Measurements from ENCODE around the gene AP4M1. TPM values are rescaled to one million over a fixed set of nuclear protein-coding genes. Genes with fewer than 3 reads are reported as not detected.

The AP4M1 gene
- total and polyA plus RNA-seq, 9 of the 15 experiments (the other 6 are each of a cell fraction or from before 2014, with no cell fraction given), result 1.3 to 30.9 (median 14.1) TPM

DNA sequence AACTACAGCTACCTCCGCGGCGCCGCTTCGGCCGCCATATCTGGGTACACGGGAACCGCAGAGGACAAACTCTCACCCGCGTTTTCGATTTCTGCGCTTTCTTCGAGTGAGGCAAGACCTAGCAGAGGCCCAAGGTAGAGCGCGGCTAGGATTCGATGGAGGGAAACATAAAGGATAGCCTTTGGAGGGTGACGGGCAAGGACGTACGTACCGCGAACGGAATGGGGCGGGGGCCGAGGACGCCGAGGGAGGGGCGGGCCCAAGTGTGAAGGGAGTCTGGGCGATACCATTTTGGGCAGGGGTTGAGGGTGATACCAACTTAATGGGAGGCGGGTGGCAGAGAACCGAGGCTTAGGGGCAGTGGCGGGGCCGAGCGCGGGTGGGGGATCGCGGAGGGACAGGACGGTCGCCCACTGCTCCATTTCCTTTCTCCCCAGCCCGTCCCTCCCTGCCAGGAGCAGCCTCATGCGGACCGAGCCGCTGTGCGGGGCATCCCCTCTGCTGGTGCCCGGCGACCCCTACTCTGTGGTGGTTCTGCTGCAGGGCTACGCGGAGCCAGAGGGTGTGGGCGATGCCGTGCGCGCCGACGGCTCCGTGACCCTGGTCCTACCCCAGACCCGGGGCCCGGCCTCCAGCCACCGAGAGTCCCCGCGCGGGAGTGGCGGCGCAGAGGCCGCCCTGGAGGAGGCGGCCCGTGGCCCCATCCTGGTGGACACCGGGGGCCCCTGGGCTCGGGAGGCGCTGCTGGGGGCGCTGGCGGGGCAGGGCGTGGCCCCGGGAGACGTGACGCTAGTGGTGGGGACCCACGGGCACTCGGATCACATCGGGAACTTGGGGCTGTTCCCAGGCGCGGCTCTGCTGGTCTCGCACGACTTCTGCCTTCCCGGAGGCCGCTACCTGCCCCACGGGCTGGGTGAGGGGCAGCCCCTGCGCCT, 25.8 kb downstream of the AP4M1 start, which contains the start of gene MBLAC1 (continued):
- TF ChIP-seq NELFE (IDR thresholded peaks at IDR 0.05; ENCODE audit: insufficient read depth, insufficient read length) (no peak), NEUROD1 (IDR thresholded peaks at IDR 0.05; ENCODE audit: borderline replicate concordance, low read depth, low read length, partially characterized antibody) (no peak), TCF7 (IDR thresholded peaks at IDR 0.05; ENCODE audit: borderline replicate concordance) (no peak), EHMT2 (IDR thresholded peaks at IDR 0.05) (no peak), FOXA1 (IDR thresholded peaks at IDR 0.05; ENCODE audit: borderline replicate concordance) (no peak), GTF2E2 (tag; IDR thresholded peaks at IDR 0.05) (0 out of 2 replicates have a peak, but pooled peaks have one; percentile 67), ZNF830 (CRISPR knock-in tag; IDR thresholded peaks at IDR 0.05) (no peak), TEAD2 (tag; IDR thresholded peaks at IDR 0.05) (no peak), ZNF431 (CRISPR knock-in tag; IDR thresholded peaks at IDR 0.05) (no peak), TBL1XR1 (IDR thresholded peaks at IDR 0.05; ENCODE audit: low read length in 2 of 2) (no peak), CHD4 (IDR thresholded peaks at IDR 0.05; ENCODE audit: insufficient read depth, insufficient replicate concordance, low read depth, low read length, poor library complexity, severe bottlenecking) (no peak), SIRT6 (IDR thresholded peaks at IDR 0.05; ENCODE audit: low read depth, low read length) (no peak), SRSF9 (IDR thresholded peaks at IDR 0.05; ENCODE audit: borderline replicate concordance, low read depth, low read length) (no peak), CBFA2T3 (IDR thresholded peaks at IDR 0.05) (no peak; the same call in 1 of the 2 replicates)
- TF ChIP-seq, protein P1, sequence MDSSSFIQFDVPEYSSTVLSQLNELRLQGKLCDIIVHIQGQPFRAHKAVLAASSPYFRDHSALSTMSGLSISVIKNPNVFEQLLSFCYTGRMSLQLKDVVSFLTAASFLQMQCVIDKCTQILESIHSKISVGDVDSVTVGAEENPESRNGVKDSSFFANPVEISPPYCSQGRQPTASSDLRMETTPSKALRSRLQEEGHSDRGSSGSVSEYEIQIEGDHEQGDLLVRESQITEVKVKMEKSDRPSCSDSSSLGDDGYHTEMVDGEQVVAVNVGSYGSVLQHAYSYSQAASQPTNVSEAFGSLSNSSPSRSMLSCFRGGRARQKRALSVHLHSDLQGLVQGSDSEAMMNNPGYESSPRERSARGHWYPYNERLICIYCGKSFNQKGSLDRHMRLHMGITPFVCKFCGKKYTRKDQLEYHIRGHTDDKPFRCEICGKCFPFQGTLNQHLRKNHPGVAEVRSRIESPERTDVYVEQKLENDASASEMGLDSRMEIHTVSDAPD (CRISPR knock-in tag; IDR thresholded peaks at IDR 0.05), result no peak
- TF ChIP-seq, protein P2, sequence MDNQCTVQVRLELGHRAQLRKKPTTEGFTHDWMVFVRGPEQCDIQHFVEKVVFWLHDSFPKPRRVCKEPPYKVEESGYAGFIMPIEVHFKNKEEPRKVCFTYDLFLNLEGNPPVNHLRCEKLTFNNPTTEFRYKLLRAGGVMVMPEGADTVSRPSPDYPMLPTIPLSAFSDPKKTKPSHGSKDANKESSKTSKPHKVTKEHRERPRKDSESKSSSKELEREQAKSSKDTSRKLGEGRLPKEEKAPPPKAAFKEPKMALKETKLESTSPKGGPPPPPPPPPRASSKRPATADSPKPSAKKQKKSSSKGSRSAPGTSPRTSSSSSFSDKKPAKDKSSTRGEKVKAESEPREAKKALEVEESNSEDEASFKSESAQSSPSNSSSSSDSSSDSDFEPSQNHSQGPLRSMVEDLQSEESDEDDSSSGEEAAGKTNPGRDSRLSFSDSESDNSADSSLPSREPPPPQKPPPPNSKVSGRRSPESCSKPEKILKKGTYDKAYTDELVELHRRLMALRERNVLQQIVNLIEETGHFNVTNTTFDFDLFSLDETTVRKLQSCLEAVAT (IDR thresholded peaks at IDR 0.05), result peak in 1 of 2 experiments; percentile 70; a peak in 2 of 4 replicates
- TF ChIP-seq, protein P3, sequence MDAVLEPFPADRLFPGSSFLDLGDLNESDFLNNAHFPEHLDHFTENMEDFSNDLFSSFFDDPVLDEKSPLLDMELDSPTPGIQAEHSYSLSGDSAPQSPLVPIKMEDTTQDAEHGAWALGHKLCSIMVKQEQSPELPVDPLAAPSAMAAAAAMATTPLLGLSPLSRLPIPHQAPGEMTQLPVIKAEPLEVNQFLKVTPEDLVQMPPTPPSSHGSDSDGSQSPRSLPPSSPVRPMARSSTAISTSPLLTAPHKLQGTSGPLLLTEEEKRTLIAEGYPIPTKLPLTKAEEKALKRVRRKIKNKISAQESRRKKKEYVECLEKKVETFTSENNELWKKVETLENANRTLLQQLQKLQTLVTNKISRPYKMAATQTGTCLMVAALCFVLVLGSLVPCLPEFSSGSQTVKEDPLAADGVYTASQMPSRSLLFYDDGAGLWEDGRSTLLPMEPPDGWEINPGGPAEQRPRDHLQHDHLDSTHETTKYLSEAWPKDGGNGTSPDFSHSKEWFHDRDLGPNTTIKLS (IDR thresholded peaks at IDR 0.05; ENCODE audit: borderline replicate concordance, low read depth), result 0 out of 2 replicates have a peak, but pooled peaks have one; percentile 11
- TF ChIP-seq, protein P4, sequence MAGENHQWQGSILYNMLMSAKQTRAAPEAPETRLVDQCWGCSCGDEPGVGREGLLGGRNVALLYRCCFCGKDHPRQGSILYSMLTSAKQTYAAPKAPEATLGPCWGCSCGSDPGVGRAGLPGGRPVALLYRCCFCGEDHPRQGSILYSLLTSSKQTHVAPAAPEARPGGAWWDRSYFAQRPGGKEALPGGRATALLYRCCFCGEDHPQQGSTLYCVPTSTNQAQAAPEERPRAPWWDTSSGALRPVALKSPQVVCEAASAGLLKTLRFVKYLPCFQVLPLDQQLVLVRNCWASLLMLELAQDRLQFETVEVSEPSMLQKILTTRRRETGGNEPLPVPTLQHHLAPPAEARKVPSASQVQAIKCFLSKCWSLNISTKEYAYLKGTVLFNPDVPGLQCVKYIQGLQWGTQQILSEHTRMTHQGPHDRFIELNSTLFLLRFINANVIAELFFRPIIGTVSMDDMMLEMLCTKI (IDR thresholded peaks at IDR 0.05; ENCODE audit: partially characterized antibody), result no peak
- TF ChIP-seq, protein P5, sequence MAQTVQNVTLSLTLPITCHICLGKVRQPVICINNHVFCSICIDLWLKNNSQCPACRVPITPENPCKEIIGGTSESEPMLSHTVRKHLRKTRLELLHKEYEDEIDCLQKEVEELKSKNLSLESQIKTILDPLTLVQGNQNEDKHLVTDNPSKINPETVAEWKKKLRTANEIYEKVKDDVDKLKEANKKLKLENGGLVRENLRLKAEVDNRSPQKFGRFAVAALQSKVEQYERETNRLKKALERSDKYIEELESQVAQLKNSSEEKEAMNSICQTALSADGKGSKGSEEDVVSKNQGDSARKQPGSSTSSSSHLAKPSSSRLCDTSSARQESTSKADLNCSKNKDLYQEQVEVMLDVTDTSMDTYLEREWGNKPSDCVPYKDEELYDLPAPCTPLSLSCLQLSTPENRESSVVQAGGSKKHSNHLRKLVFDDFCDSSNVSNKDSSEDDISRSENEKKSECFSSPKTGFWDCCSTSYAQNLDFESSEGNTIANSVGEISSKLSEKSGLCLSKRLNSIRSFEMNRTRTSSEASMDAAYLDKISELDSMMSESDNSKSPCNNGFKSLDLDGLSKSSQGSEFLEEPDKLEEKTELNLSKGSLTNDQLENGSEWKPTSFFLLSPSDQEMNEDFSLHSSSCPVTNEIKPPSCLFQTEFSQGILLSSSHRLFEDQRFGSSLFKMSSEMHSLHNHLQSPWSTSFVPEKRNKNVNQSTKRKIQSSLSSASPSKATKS (CRISPR knock-in tag; IDR thresholded peaks at IDR 0.05), result no peak

Data from K562 (cell line).